Testis (tissue), 3 donors: ENCODE measurements around the gene MED16. TPM values are rescaled to one million over a fixed set of nuclear protein-coding genes. Genes with fewer than 3 reads are reported as not detected.

Experiments
- DNase-seq: peaks from one replicate; pipeline ENCODE4 v3.0.0-alpha.2; 2019
- H3K27ac ChIP-seq, 2 donors: fragments of 200-600 bp; sonication (generic); one replicate each; pipeline ENCODE4 v1.5.1; 2019
- H3K27me3 ChIP-seq: fragments of 200-600 bp; sonication (generic); one replicate; pipeline ENCODE4 v1.5.1; 2019
- H3K36me3 ChIP-seq: fragments of 200-600 bp; sonication (generic); one replicate; pipeline ENCODE4 v1.5.1; 2017; ENCODE audit warnings: low read depth; ENCODE audit errors: missing control alignments
- H3K4me1 ChIP-seq: fragments of 200-600 bp; sonication (generic); one replicate; pipeline ENCODE4 v1.5.1; 2019
- H3K4me3 ChIP-seq, 2 donors: fragments of 200-600 bp; sonication (generic); one replicate each; pipeline ENCODE4 v1.5.1; 2017 to 2019
- H3K9me3 ChIP-seq: fragments of 200-600 bp; sonication (generic); one replicate; pipeline ENCODE4 v1.5.1; 2017
- POLR2A ChIP-seq: fragments of 450-650 bp; IDR thresholded peaks from one replicate; pipeline ENCODE4 v1.6.1; 2017; ENCODE audit warnings: antibody characterized with exemption, mild to moderate bottlenecking, moderate library complexity
- WGBS, 2 donors: methylation state at CpG; one replicate each; pipeline ENCODE4 v1.1.5; 2018; 5-methylcytosine and 5-hydroxymethylcytosine counted together
- intact Hi-C: fragments of 100-400 bp; cut with DNase I; formaldehyde crosslinking; loops from one replicate; pipeline ENCODE4 v1.15.1; 2023; ENCODE audit warnings: low total_unique reads
- polyA plus RNA-seq: library from polyadenylated mRNA; stranded (reverse); fragments of 350-450 nt; fragmentation: Illumina TruSeq; extraction: RNeasy Lipid Tissue Mini Kit (QIAGEN cat#74804); gene quantifications from one replicate; pipeline ENCODE4 v1.2.3, GENCODE V29; 2014; ENCODE audit warnings: low read depth, low replicate concordance; ENCODE audit not compliant: insufficient read depth
- total RNA-seq, 2 donors: library from RNA; depleted of rRNA; stranded (reverse); fragments of >200 nt; gene quantifications; one replicate each; pipeline ENCODE4 v1.2.3, GENCODE V29; 2016
- TF ChIP-seq, protein P1 (sequence below), 3 experiments: fragments of 450-650 bp in 2 of 3; fragments of 200-600 bp in 1 of 3; sonication (generic) in 1 of 3; IDR thresholded peaks; one replicate each; pipeline ENCODE4 v1.5.1; 2016 to 2019; ENCODE audit warnings: antibody characterized with exemption in 3 of 3, mild to moderate bottlenecking in 2 of 3, moderate library complexity in 1 of 3

MED16 gene
- total and polyA plus RNA-seq, 3 donors from 2014 or later: 50.7 to 124 (median 94.7) TPM

DNA sequence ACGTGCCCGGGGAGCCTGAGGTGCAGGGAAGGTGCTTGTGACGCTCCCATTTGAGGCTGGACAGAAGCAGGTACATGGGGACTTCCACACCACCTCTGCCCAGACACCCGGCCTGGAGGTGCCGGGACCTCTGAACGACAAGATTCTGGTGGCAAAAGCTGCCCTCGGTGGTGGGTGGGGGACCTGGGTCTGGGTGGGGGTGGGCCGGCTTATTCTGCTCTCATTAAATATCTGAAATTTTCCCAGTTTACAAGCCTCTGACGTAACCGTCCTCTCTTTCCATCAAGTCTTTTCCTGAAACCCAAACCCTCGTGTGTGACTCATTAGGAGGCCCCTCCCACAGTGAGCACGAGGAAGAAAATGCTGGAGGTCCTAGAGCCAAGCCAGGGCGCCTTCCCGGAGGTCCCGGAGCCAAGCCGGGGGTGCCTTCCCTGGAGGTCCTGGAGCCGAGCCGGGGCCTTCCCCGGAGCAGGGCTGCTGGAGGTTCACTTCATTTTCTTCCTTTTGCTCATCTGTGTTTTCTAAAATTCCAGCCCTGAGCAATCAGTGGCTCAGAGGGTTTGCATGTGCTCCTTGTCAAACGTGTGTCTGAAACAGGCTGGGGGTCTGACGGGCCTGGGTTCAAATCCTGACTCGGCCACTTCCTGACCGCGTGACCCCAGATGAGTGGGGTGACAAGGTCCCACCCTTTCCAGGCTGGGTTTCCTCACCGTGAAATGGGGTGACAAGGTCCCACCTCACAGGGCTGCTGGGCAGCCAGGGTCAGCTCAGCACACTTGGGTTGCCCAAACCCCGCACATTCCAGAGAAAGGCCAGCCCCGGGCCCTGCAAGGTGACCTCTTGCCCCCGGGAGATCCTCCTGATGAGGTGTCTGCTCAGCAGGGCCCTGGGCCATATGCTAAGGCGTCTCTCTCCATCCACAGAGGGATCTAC is 23.5 kb downstream of the MED16 start:
- Histone ChIP-seq H3K36me3 (no peaks in the 10 kb centered on the region), H3K27ac (peak overlapping the region; percentile 68 to 86), H3K27me3 (no peaks in the 10 kb centered on the region), H3K4me1 (peaks cover 17% of the 10 kb centered on the region), H3K9me3 (no peaks in the 10 kb centered on the region), H3K4me3 (no peak overlapping the region)
- 52 to 59% methylated on average over 18 to 29 of the region's 29 CpGs for WGBS, 2 donors
- no peak for TF ChIP-seq POLR2A
- TF ChIP-seq, protein P1, sequence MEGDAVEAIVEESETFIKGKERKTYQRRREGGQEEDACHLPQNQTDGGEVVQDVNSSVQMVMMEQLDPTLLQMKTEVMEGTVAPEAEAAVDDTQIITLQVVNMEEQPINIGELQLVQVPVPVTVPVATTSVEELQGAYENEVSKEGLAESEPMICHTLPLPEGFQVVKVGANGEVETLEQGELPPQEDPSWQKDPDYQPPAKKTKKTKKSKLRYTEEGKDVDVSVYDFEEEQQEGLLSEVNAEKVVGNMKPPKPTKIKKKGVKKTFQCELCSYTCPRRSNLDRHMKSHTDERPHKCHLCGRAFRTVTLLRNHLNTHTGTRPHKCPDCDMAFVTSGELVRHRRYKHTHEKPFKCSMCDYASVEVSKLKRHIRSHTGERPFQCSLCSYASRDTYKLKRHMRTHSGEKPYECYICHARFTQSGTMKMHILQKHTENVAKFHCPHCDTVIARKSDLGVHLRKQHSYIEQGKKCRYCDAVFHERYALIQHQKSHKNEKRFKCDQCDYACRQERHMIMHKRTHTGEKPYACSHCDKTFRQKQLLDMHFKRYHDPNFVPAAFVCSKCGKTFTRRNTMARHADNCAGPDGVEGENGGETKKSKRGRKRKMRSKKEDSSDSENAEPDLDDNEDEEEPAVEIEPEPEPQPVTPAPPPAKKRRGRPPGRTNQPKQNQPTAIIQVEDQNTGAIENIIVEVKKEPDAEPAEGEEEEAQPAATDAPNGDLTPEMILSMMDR (IDR thresholded peaks at IDR 0.05): no peak
- intact Hi-C loops: no loop called here
- peak; percentile 82 for DNase-seq

DNA sequence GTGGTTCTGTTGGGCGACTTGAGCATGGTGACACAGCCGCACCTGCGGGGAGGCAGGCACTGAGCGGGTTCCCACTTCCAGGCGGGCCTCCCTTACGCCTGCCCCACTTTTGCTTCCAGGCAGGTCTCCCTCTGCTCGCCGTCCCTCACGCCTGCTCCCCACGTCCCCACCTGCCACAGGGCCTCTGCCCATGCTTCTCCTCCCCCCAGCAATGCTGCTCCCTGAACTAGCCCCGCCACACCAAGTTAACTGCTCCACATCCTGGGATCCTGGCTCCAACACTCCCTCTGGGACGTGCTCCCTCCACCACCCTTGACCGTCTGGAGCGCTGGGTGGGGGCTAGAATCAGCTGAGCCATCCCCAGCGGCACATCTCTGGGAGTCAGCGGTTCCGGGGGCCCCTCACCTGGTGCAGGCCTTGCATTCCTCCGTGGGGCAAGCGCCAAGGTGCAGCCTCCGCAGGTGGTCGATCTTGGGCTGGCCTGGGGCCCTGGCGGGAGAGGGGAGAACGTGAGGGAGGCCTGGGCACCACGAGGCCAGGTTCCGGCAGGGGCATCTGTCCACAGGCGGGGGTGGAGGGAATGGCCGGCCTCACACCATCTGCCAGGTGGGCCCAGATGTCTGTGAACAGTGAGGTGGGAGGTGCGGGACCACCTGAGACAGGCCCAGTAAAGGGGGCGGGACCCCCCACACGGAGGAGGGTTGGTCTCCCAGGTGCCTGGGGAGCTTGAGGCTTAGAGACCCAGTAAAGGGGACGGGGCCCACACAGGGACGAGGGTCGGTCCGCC is 24.3 kb downstream of the MED16 start:
- Histone ChIP-seq H3K4me1 (peaks cover 17% of the 10 kb centered on the region), H3K36me3 (no peaks in the 10 kb centered on the region), H3K4me3 (no peak overlapping the region), H3K9me3 (no peaks in the 10 kb centered on the region), H3K27me3 (no peaks in the 10 kb centered on the region), H3K27ac (peak overlapping the region; percentile 68 to 86)
- TF ChIP-seq, protein P1 (IDR thresholded peaks at IDR 0.05): no peak
- no peak for TF ChIP-seq POLR2A
- no peak for DNase-seq
- intact Hi-C loops: no loop called here
- 89 to 95% methylated on average over 30 to 34 of the region's 34 CpGs for WGBS, 2 donors

DNA sequence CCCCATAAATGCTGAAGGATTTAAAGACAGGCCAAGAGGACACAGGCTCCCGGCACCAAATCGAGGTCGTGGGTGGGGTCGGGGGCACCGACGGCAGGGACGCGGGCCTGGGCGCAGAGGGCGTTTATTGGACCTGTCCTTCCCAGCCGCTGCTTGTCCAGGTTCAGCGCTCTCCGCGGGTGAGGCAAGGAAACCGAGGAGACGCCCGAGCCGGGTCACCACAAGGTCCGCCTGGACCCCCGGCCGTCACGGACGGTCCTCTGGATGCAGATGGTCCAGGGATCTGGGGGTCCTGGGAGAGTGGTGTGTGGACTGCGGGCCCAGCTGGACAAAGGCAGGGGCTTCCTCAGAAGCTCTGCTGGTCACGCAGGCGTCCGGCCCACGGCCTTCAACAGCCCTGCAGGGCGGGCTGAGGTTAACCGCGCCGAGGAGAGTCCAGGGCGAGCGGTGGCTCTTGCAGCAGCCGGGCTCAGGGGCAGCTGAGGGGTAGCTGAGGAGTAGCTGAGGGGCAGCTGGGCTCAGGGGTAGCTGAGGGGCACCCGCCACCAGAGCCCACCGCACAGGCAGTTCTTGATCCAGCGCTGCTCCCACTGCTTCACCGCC is 25.0 kb downstream of the MED16 start:
- no peaks in the 10 kb centered on the region for H3K36me3 ChIP-seq
- no peak overlapping the region for H3K4me3 ChIP-seq
- peaks cover 20% of the 10 kb centered on the region for H3K4me1 ChIP-seq
- H3K9me3 ChIP-seq: no peaks in the 10 kb centered on the region
- WGBS, 2 donors: 81 to 95% methylated on average over 6 to 37 of the region's 39 CpGs
- intact Hi-C loops: no loop called here
- TF ChIP-seq POLR2A: no peak
- TF ChIP-seq, protein P1 (IDR thresholded peaks at IDR 0.05): no peak
- no peaks in the 10 kb centered on the region for H3K27me3 ChIP-seq
- no peak for DNase-seq
- H3K27ac ChIP-seq: peak overlapping the region in 1 of 2 donors; percentile 86

DNA sequence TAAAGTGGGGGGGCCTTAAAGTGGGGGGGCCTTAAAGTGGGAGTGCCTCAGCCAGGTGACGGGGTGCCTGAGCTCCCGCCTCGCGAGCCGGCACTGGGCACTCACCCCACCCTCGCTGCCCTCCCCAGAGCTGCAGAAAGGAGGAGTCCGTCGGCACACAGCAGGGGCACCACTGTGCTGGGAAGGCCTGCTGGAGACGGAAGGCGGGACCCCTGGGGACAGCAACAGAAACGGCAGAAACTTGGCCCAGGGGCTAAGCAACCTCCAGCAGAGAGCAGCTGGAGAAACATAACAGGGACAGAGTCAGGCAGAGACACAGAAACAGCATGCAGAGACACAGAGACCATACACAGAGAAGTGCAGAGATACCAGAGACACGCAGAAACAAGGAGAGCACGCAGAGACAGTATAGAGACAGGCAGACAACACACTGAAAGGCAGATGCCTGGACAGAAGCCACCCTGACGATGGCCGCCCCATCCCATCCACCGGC is 25.6 kb downstream of the MED16 start:
- TF ChIP-seq, protein P1 (IDR thresholded peaks at IDR 0.05): no peak
- TF ChIP-seq POLR2A: no peak
- no peak overlapping the region for H3K4me3 ChIP-seq
- H3K27ac ChIP-seq: no peak overlapping the region
- 76 to 79% methylated on average over 16 of the region's 16 CpGs for WGBS, 2 donors
- H3K4me1 ChIP-seq: peaks cover 23% of the 10 kb centered on the region
- H3K36me3 ChIP-seq: no peaks in the 10 kb centered on the region
- H3K9me3 ChIP-seq: no peaks in the 10 kb centered on the region
- intact Hi-C loops: no loop called here
- no peaks in the 10 kb centered on the region for H3K27me3 ChIP-seq
- DNase-seq: no peak
